Activated CD4-positive, CD25-positive, alpha-beta regulatory T cell treated with anti-CD3 and anti-CD28 coated beads, Interleukin-2, amount 50 U/mL, for 72 hours (primary cell): ENCODE data around the gene NELL1.

ENCODE experiments used
- DNase-seq: peaks from one replicate; pipeline ENCODE4 v3.0.0; 2021

Gene NELL1

GRCh38 chr11:21446939-21447590 is 777.7 kb downstream of the NELL1 start:
- DNase-seq, result no peak

- DNase-seq, result no peak
These were observed 778.5 kb downstream of the NELL1 start for GRCh38 chr11:21447871-21448270.

- DNase-seq, result no peak
These were observed 786.8 kb downstream of the NELL1 start for GRCh38 chr11:21456186-21456585.

GRCh38 chr11:21460082-21460481 is 790.7 kb downstream of the NELL1 start:
- no peak for DNase-seq

GRCh38 chr11:21461701-21462100 is 792.3 kb downstream of the NELL1 start:
- DNase-seq, result no peak

GRCh38 chr11:21464601-21465193 is 795.3 kb downstream of the NELL1 start:
- DNase-seq, result no peak

- no peak for DNase-seq
These were observed 795.8 kb downstream of the NELL1 start for GRCh38 chr11:21465203-21465602.

GRCh38 chr11:21465920-21466319 is 796.5 kb downstream of the NELL1 start:
- DNase-seq, result no peak

GRCh38 chr11:21470521-21470920 is 801.1 kb downstream of the NELL1 start:
- DNase-seq, result no peak

GRCh38 chr11:21472261-21472660 is 802.9 kb downstream of the NELL1 start:
- DNase-seq, result no peak

- DNase-seq, result no peak
These were observed 805.1 kb downstream of the NELL1 start for GRCh38 chr11:21474529-21474928.

- DNase-seq, result no peak
These were observed 805.9 kb downstream of the NELL1 start for GRCh38 chr11:21475276-21475675.

- no peak for DNase-seq
These were observed 807.2 kb downstream of the NELL1 start for GRCh38 chr11:21476588-21476987.

GRCh38 chr11:21480240-21480639 is 810.9 kb downstream of the NELL1 start:
- DNase-seq, result no peak

GRCh38 chr11:21481255-21481654 is 811.9 kb downstream of the NELL1 start:
- no peak for DNase-seq

GRCh38 chr11:21484039-21484438 is 814.7 kb downstream of the NELL1 start:
- DNase-seq, result no peak

GRCh38 chr11:21485006-21485405 is 815.6 kb downstream of the NELL1 start:
- no peak for DNase-seq

- DNase-seq, result no peak
These were observed 816.0 kb downstream of the NELL1 start for GRCh38 chr11:21485426-21485825.

- DNase-seq, result no peak
These were observed 820.2 kb downstream of the NELL1 start for GRCh38 chr11:21489416-21490115.

- DNase-seq, result no peak
These were observed 823.5 kb downstream of the NELL1 start for GRCh38 chr11:21492931-21493330.

- DNase-seq, result no peak
These were observed 825.6 kb downstream of the NELL1 start for GRCh38 chr11:21494946-21495345.

GRCh38 chr11:21495879-21496278 is 826.5 kb downstream of the NELL1 start:
- DNase-seq, result no peak

GRCh38 chr11:21501245-21501644 is 831.9 kb downstream of the NELL1 start:
- no peak for DNase-seq

- DNase-seq, result no peak
These were observed 835.7 kb downstream of the NELL1 start for GRCh38 chr11:21505070-21505469.
